CD4-positive, alpha-beta T cell (primary cell): Measurements from ENCODE around the gene CACNA2D4. TPM values are rescaled to one million over a fixed set of nuclear protein-coding genes. Genes with fewer than 3 reads are reported as not detected.
A peak's percentile ranks its signal among the peaks of the same experiment; 100 is the strongest.

ENCODE experiments used
- ATAC-seq: fragments of 200-7000 bp; cut with Tn5 transposase; one replicate; pipeline ENCODE4 v1.10.0; 2022; ENCODE audit warnings: mild to moderate bottlenecking; ENCODE audit not compliant: poor library complexity
- CTCF ChIA-PET: fragments of 350-600 bp; sonication (Branson Sonifier 250); formaldehyde crosslinking; loops from one replicate; lab custom pipeline; 2021; ENCODE audit warnings: antibody characterized with exemption, inconsistent platforms; lab: Charles Lee
- POLR2A ChIA-PET: fragments of 350-600 bp; sonication (Branson Sonifier 250); formaldehyde crosslinking; loops from one replicate; lab custom pipeline; 2021; ENCODE audit warnings: antibody characterized with exemption, inconsistent platforms; lab: Charles Lee
- DNase-seq, 14 experiments: peaks; one replicate each; pipeline ENCODE4 v3.0.0-alpha.2; 2013 to 2020; ENCODE audit warnings: mixed read lengths in 2 of 14
- H3K27ac ChIP-seq, 2 donors: one replicate each; pipeline versions ENCODE4 v1.5.1 to v1.7.0; 2013; ENCODE audit warnings: low read length in 2 of 2, low read depth in 1 of 2, mild to moderate bottlenecking in 1 of 2
- H3K27me3 ChIP-seq, 2 experiments: 1 replicate in 1 of 2; 2 replicates in 1 of 2; pipeline versions ENCODE4 v1.6.1 to v1.7.0; 2013; ENCODE audit warnings: low read length in 2 of 2, control low read depth in 1 of 2, mild to moderate bottlenecking in 1 of 2, moderate library complexity in 1 of 2; ENCODE audit not compliant: insufficient read depth in 2 of 2, control insufficient read depth in 1 of 2
- H3K36me3 ChIP-seq: one replicate; pipeline ENCODE4 v1.6.1; 2013; ENCODE audit warnings: low read length, control low read depth; ENCODE audit not compliant: insufficient read depth
- H3K4me1 ChIP-seq: one replicate; pipeline ENCODE4 v1.6.1; 2013; ENCODE audit warnings: low read length, control low read depth; ENCODE audit not compliant: insufficient read depth
- H3K4me3 ChIP-seq: one replicate; pipeline ENCODE4 v1.5.1; 2013; ENCODE audit warnings: mild to moderate bottlenecking, low read length, moderate library complexity
- H3K9me3 ChIP-seq, 2 experiments: 1 replicate in 1 of 2; 2 replicates in 1 of 2; pipeline versions ENCODE4 v1.6.1 to v1.7.0; 2013; ENCODE audit warnings: low read length in 2 of 2, mild to moderate bottlenecking in 2 of 2, control low read depth in 1 of 2, moderate library complexity in 1 of 2; ENCODE audit not compliant: control insufficient read depth in 1 of 2, insufficient read depth in 1 of 2
- H3K27ac Mint-ChIP-seq: one replicate; pipeline ENCODE4 v1.8.0; 2020; ENCODE audit warnings: mixed read lengths
- H3K27me3 Mint-ChIP-seq: one replicate; pipeline ENCODE4 v1.8.0; 2021; ENCODE audit warnings: mixed read lengths
- H3K36me3 Mint-ChIP-seq: one replicate; pipeline ENCODE4 v1.8.0; 2021; ENCODE audit warnings: low read depth, mixed read lengths
- H3K4me1 Mint-ChIP-seq: one replicate; pipeline ENCODE4 v1.8.0; 2021; ENCODE audit warnings: low read depth, mixed read lengths
- H3K4me3 Mint-ChIP-seq: one replicate; pipeline ENCODE4 v1.8.0; 2020; ENCODE audit warnings: mild to moderate bottlenecking, mixed read lengths
- H3K9me3 Mint-ChIP-seq: one replicate; pipeline ENCODE4 v1.8.0; 2020; ENCODE audit warnings: mixed read lengths
- CTCF ChIP-seq: fragments of 200-600 bp; IDR thresholded peaks from one replicate; pipeline ENCODE4 v1.8.0; 2022; ENCODE audit warnings: antibody characterized with exemption, mild to moderate bottlenecking
- intact Hi-C, 2 experiments: fragments of 100-400 bp; cut with DNase I in 1 of 2; cut with micrococcal nuclease in 1 of 2; formaldehyde crosslinking; loops; one replicate each; pipeline versions ENCODE4 v1.15.1 to v1.9.0; 2023 to 2025; cut with DNase I, micrococcal nuclease
- total RNA-seq, 174 experiments: library from RNA in 2 of 174; stranded (reverse) in 2 of 174; gene quantifications; one replicate each; pipeline ENCODE4 v1.2.3 and lab custom pipeline; 2021 to 2026

Gene CACNA2D4
- total RNA-seq, 2 experiments from 2014 or later, result 10.5 to 11.3 TPM

DNA sequence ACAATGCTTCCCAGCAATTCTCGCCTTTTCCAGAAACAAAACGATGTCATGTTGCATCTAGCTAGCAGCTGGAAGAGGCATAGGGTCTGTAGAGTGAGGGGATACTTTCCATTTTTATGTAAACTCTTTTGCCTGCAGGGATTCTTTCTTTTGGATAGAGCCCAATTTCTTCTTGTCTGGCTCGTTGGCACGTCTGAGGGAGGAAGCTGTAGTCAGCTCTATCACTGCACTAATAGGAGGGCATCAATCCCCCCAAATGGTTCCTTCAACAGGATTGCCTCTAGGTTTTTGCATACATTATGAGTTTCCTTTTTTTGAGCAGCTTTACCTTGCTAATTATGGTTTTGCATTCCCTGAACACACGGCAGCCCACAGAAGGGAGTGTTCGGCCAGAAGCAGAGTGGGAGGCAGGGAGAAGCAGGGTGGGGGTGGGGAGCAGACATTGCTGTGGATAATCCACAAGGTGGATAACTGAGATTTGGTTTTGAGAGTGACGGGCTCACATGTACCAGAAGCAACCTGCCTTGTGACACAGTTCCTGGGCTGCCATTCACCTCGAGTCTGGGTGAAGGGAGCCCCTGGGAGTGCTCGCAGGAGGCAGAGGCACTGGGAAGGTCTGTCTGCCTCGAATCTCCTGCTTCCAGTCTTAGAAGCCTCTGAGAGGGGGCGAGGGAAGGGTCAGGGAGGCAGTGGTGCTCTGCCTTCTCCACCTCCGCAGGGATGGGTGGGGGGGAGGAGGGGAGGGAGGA lies 73.6 kb downstream of the CACNA2D4 start:
- intact Hi-C loops, result no loop called here
- Histone ChIP-seq H3K27ac (no peak overlapping the region), H3K4me1 (no peaks in the 10 kb centered on the region), H3K9me3 (peaks cover 0 to 5% of the 10 kb centered on the region in 2 experiments), H3K4me3 (no peak overlapping the region), H3K36me3 (no peaks in the 10 kb centered on the region), H3K27me3 (no peaks in the 10 kb centered on the region)
- Mint-ChIP-seq H3K36me3 (no peaks in the 10 kb centered on the region), H3K9me3 (no peaks in the 10 kb centered on the region), H3K27me3 (peaks cover 4% of the 10 kb centered on the region), H3K27ac (no peak overlapping the region), H3K4me1 (no peaks in the 10 kb centered on the region), H3K4me3 (no peak overlapping the region)
- ATAC-seq (no peak), DNase-seq (no peak)
- ChIA-PET CTCF (no interaction called here), POLR2A (interaction anchor here (0.6 kb wide), 1 partner anchor 762 kb away, joined by 4 read pairs; no protein-coding TSS in a partner anchor)
- no peak for TF ChIP-seq CTCF

DNA sequence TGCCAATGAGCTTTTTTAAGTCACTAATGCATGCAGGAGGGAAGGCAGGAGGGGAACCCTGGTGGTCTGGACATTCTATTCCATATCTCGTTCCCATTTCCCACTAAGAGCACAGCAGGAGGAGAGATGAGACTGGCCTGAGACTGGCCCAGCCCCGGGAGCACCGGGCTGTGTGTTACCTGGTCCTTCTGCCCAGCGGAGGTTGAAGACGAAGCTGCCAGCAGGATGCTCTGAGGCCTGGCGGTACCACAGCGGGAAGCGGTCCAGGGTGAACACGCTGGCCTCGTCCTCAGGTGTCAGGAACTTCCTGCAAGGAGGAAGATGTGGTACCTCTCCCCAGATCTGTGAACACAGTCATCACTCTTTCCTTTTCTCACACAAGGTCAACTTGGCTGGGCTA lies 74.2 kb downstream of the CACNA2D4 start:
- Histone ChIP-seq H3K4me3 (no peak overlapping the region), H3K27me3 (no peaks in the 10 kb centered on the region), H3K4me1 (no peaks in the 10 kb centered on the region), H3K9me3 (peaks cover 0 to 5% of the 10 kb centered on the region in 2 experiments), H3K36me3 (no peaks in the 10 kb centered on the region), H3K27ac (no peak overlapping the region)
- Mint-ChIP-seq H3K36me3 (no peaks in the 10 kb centered on the region), H3K9me3 (no peaks in the 10 kb centered on the region), H3K4me3 (no peak overlapping the region), H3K27me3 (peaks cover 4% of the 10 kb centered on the region), H3K27ac (no peak overlapping the region), H3K4me1 (no peaks in the 10 kb centered on the region)
- TF ChIP-seq CTCF, result no peak
- intact Hi-C loops, result no loop called here
- CTCF ChIA-PET, result no interaction called here
- POLR2A ChIA-PET, result no interaction called here
- DNase-seq (peak in 1 of 14 experiments; percentile 12), ATAC-seq (no peak)

DNA sequence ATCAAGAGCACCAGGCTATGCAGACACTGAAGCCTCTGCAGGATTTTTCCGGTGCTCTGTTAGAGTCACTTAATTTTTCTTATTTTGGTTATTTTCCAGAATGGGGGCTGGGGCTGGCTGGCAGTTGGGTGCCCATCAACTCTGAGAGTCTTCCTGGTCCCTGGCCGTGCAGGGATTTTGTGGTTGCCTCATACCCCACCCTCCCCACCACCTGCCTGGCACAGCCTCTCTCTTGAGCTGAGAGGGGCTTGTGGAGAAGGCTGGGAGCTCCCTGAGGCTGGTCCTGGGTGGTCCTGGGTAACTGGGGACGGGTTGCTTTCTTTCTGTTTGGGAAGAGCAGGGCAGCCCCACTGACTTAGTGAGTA lies 74.8 kb downstream of the CACNA2D4 start:
- Histone ChIP-seq H3K4me3 (no peak overlapping the region), H3K36me3 (no peaks in the 10 kb centered on the region), H3K9me3 (peaks cover 0 to 5% of the 10 kb centered on the region in 2 experiments), H3K27ac (no peak overlapping the region), H3K27me3 (no peaks in the 10 kb centered on the region), H3K4me1 (no peaks in the 10 kb centered on the region)
- Mint-ChIP-seq H3K4me1 (no peaks in the 10 kb centered on the region), H3K4me3 (no peak overlapping the region), H3K27ac (no peak overlapping the region), H3K36me3 (no peaks in the 10 kb centered on the region), H3K9me3 (no peaks in the 10 kb centered on the region), H3K27me3 (peaks cover 4% of the 10 kb centered on the region)
- CTCF ChIA-PET, result no interaction called here
- TF ChIP-seq CTCF, result no peak
- POLR2A ChIA-PET, result no interaction called here
- peak in 1 of 14 experiments; percentile 12 for DNase-seq
- ATAC-seq, result no peak
- intact Hi-C loops, result no loop called here
